Chondrocyte (in vitro differentiated cells): ENCODE results near the gene TUBA8. TPM values are rescaled to one million over a fixed set of nuclear protein-coding genes. Genes with fewer than 3 reads are reported as not detected.
"Not testable (repeated sequence)": the region's sequence is repeated elsewhere in the genome, so short reads cannot be mapped to it uniquely, and the experiment has no call there.

Experiments
- DNase-seq: peaks from one replicate; pipeline ENCODE4 v3.0.0; 2021; ENCODE audit warnings: mixed read lengths, low spot score
- H3K27ac Mint-ChIP-seq: one replicate; pipeline ENCODE4 v1.8.0; 2021; ENCODE audit warnings: mild to moderate bottlenecking, moderate library complexity, mixed read lengths; ENCODE audit not compliant: unreplicated experiment
- H3K27me3 Mint-ChIP-seq: 2 replicates; pipeline ENCODE4 v1.8.0; 2021; ENCODE audit warnings: low read depth, mixed read lengths
- H3K36me3 Mint-ChIP-seq: 2 replicates; pipeline ENCODE4 v1.8.0; 2021; ENCODE audit warnings: low read depth, mixed read lengths
- H3K4me1 Mint-ChIP-seq: 2 replicates; pipeline ENCODE4 v1.8.0; 2021; ENCODE audit warnings: low read depth, mild to moderate bottlenecking, mixed read lengths
- H3K4me3 Mint-ChIP-seq: one replicate; pipeline ENCODE4 v1.8.0; 2021; ENCODE audit warnings: mild to moderate bottlenecking, moderate library complexity, mixed read lengths; ENCODE audit not compliant: unreplicated experiment
- H3K9me3 Mint-ChIP-seq: 2 replicates; pipeline ENCODE4 v1.8.0; 2021; ENCODE audit warnings: low read depth, mixed read lengths
- total RNA-seq: library from RNA; stranded (reverse); gene quantifications from 3 replicates; pipeline ENCODE4 v1.2.1, GENCODE V29; 2021

The TUBA8 gene
- total RNA-seq, 1 donor from 2014 or later, result 1.2 TPM

DNA sequence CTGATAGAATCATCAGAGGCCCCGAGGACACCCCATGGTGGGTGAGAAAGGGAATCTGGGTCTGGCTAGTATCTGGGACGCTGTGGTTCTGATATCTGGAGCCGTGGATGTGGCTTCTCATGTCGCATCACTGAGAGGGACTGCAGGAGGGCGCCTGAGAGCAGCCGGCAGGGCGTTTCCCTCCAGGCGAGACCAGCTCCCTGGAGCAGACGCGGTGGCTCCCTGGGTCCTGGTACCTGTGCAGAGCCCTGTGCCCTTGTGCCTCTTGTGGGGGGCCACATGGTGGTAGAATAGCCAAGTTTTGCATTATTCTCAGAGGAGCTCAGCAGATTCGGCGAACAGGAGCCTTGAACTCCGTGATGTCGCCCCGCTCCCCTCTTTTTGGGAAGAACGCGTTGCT is 59.7 kb downstream of the TUBA8 start:
- not testable (repeated sequence) for H3K36me3 Mint-ChIP-seq, DNase-seq, H3K27me3 Mint-ChIP-seq, H3K27ac Mint-ChIP-seq, H3K9me3 Mint-ChIP-seq, H3K4me1 Mint-ChIP-seq, H3K4me3 Mint-ChIP-seq

DNA sequence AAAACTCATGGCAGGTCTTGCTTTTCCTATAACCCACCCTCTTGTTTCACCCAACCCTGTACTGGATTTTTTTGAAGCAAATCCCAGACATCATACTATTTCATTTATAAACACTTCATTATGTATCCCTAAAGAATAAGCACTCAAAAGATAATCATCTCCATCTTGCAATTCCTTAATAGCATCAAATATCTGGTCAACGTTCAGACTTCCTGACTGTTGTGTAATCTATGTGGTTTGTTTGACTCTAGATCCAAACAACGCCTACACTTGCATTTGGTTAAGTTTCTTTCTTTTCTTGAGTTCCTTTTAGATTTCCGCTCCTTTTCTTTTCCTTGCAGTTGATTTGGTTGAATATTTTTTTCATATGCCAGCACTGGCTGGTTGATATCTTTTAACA is 61.6 kb downstream of the TUBA8 start:
- not testable (repeated sequence) for H3K27ac Mint-ChIP-seq, H3K27me3 Mint-ChIP-seq, H3K9me3 Mint-ChIP-seq, H3K4me1 Mint-ChIP-seq, H3K36me3 Mint-ChIP-seq, DNase-seq, H3K4me3 Mint-ChIP-seq

DNA sequence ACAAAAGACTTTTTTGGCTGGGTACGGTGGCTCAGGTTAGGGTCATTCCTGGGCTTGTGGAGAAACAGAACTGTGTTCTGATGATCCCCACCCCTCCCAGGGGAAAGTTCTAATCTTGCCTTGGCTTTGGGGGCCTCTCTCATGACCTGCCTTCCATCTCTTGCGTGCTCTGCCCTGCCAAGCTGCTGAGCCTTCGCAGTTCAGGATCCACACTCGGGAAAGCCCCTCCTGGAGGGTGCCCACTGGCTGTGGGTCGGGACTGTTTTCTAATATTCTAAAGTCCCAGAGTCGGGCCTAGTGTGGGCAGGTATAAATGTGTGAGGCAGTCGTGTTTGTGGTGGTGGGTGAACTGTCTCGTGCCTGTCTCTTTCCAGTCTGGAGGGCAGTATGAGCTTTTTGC is 62.2 kb downstream of the TUBA8 start:
- not testable (repeated sequence) for H3K4me1 Mint-ChIP-seq

DNA sequence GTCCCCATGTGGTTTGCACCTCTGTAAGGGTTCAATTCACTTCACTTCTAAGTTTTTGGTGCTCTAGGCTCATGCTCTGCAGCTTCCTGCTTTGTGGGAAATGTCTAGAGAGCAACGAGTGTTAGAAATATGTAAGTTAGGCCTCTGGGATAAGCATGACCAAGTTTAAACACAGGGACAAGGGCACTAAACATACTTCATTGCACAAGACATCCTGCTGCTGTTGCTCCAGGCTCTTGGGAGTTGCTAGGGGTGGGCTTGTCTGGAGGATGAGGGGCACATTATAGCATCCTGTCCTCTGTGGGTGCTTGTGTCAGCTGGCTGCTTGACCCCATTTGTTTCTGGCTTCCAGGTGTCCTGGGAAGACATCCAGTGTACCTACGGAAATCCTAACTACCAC is 62.8 kb downstream of the TUBA8 start:
- DNase-seq, H3K27ac Mint-ChIP-seq, H3K27me3 Mint-ChIP-seq, H3K36me3 Mint-ChIP-seq, H3K9me3 Mint-ChIP-seq, H3K4me3 Mint-ChIP-seq, H3K4me1 Mint-ChIP-seq: not testable (repeated sequence)

More for the DNA sequence above, 62.2 kb downstream of the TUBA8 start:
- H3K36me3 Mint-ChIP-seq, H3K27ac Mint-ChIP-seq, H3K27me3 Mint-ChIP-seq, DNase-seq, H3K9me3 Mint-ChIP-seq, H3K4me3 Mint-ChIP-seq: not testable (repeated sequence)

Other genes with a start within 250 kb of the TUBA8 start
- gene MICAL3, start 86.2 kb upstream of the TUBA8 start, total RNA-seq, result 49.6 to 74.4 TPM (median 68.2 TPM) in 3 replicates
- gene PEX26, start 32.8 kb upstream of the TUBA8 start, total RNA-seq, result 33.4 to 34.4 TPM (median 33.7 TPM) in 3 replicates
- 2.6 to 2.8 TPM (median 2.8 TPM) in 3 replicates for gene USP18, start 39.4 kb downstream of the TUBA8 start, total RNA-seq